Stomach (tissue), 4 donors: ENCODE measurements around the gene SCLT1.

Experiments
- CTCF ChIP-seq, 7 experiments: fragments of 450-650 bp in 4 of 7; fragments of 200-600 bp in 3 of 7; sonication (generic) in 3 of 7; IDR thresholded peaks; one replicate each; pipeline ENCODE4 v1.5.1; 2016 to 2019; ENCODE audit warnings: antibody characterized with exemption in 7 of 7, control low read depth in 2 of 7, mild to moderate bottlenecking in 1 of 7
- POLR2A ChIP-seq, 4 donors: fragments of 450-650 bp; IDR thresholded peaks; one replicate each; pipeline ENCODE4 v1.6.1; 2016; ENCODE audit warnings: antibody characterized with exemption in 4 of 4, control low read depth in 2 of 4, mild to moderate bottlenecking in 1 of 4, moderate library complexity in 1 of 4
- POLR2AphosphoS5 ChIP-seq, 3 donors: sonication (generic); formaldehyde crosslinking; IDR thresholded peaks; one replicate each; pipeline ENCODE4 v1.6.1; 2016; ENCODE audit warnings: antibody characterized with exemption in 3 of 3

GRCh38 chr4:128983771-128984485 lies 109.4 kb downstream of the SCLT1 start:
- TF ChIP-seq CTCF (IDR thresholded peaks at IDR 0.05) (no peak), POLR2A (IDR thresholded peaks at IDR 0.05) (no peak), POLR2AphosphoS5 (IDR thresholded peaks at IDR 0.05) (no peak)
